ENCODE data around the gene ELOVL7.
"Not testable (repeated sequence)": the region's sequence is repeated elsewhere in the genome, so short reads cannot be mapped to it uniquely, and the experiment has no call there.

ELOVL7 gene

GRCh38 chr5:60727033-60727679 is 116.9 kb downstream of the ELOVL7 start:
- DNase-seq: no peak
- Mint-ChIP-seq H3K36me3 (ENCODE audit: low read depth) (no peaks in the 10 kb centered on the region), H3K27ac (no peak overlapping the region), H3K4me3 (no peak overlapping the region), H3K27me3 (peaks cover 7% of the 10 kb centered on the region), H3K9me3 (no peaks in the 10 kb centered on the region), H3K4me1 (no peaks in the 10 kb centered on the region)
- ATAC-seq: no peak

- no peaks in the 10 kb centered on the region for H3K4me1 Mint-ChIP-seq
- no peak for DNase-seq
- H3K27me3 Mint-ChIP-seq: peaks cover 8% of the 10 kb centered on the region
- no peak overlapping the region for H3K27ac Mint-ChIP-seq
- ATAC-seq: no peak
- no peak overlapping the region for H3K4me3 Mint-ChIP-seq
- no peaks in the 10 kb centered on the region for H3K36me3 Mint-ChIP-seq (ENCODE audit: low read depth)
- H3K9me3 Mint-ChIP-seq: no peaks in the 10 kb centered on the region
Observed at GRCh38 chr5:60724126-60724525, 119.9 kb downstream of the ELOVL7 start.

GRCh38 chr5:60722416-60722815 is 121.7 kb downstream of the ELOVL7 start:
- ATAC-seq: no peak
- H3K27me3 Mint-ChIP-seq: peaks cover 12% of the 10 kb centered on the region

GRCh38 chr5:60719329-60719728 is 124.7 kb downstream of the ELOVL7 start:
- no peak for ATAC-seq
- peaks cover 12% of the 10 kb centered on the region for H3K9me3 Mint-ChIP-seq
- H3K4me3 Mint-ChIP-seq: no peak overlapping the region

More at GRCh38 chr5:60722416-60722815, 121.7 kb downstream of the ELOVL7 start:
- Mint-ChIP-seq H3K27ac (no peak overlapping the region), H3K36me3 (ENCODE audit: low read depth) (no peaks in the 10 kb centered on the region), H3K9me3 (peaks cover 2% of the 10 kb centered on the region), H3K4me3 (no peak overlapping the region), H3K4me1 (no peaks in the 10 kb centered on the region)
- no peak for DNase-seq

GRCh38 chr5:60718166-60718892 is 125.7 kb downstream of the ELOVL7 start:
- H3K36me3 Mint-ChIP-seq (ENCODE audit: low read depth): no peaks in the 10 kb centered on the region
- ATAC-seq: no peak
- H3K27ac Mint-ChIP-seq: no peak overlapping the region
- no peak overlapping the region for H3K4me3 Mint-ChIP-seq
- peaks cover 26% of the 10 kb centered on the region for H3K27me3 Mint-ChIP-seq
- DNase-seq: no peak
- H3K9me3 Mint-ChIP-seq: peaks cover 14% of the 10 kb centered on the region
- H3K4me1 Mint-ChIP-seq: no peaks in the 10 kb centered on the region

More at GRCh38 chr5:60719329-60719728, 124.7 kb downstream of the ELOVL7 start:
- Mint-ChIP-seq H3K27ac (no peak overlapping the region), H3K36me3 (ENCODE audit: low read depth) (no peaks in the 10 kb centered on the region), H3K4me1 (no peaks in the 10 kb centered on the region), H3K27me3 (peaks cover 24% of the 10 kb centered on the region)
- no peak for DNase-seq

GRCh38 chr5:60715201-60715928 is 128.7 kb downstream of the ELOVL7 start:
- not testable (repeated sequence) for DNase-seq; H3K4me3 Mint-ChIP-seq; H3K36me3 Mint-ChIP-seq (ENCODE audit: low read depth); H3K27ac Mint-ChIP-seq; H3K4me1 Mint-ChIP-seq; ATAC-seq
- peaks cover 20% of the 10 kb centered on the region for H3K9me3 Mint-ChIP-seq
- H3K27me3 Mint-ChIP-seq: peaks cover 31% of the 10 kb centered on the region

GRCh38 chr5:60712950-60713349 is 131.1 kb downstream of the ELOVL7 start:
- DNase-seq (no peak), ATAC-seq (no peak)
- Mint-ChIP-seq H3K4me3 (no peak overlapping the region), H3K4me1 (no peaks in the 10 kb centered on the region), H3K9me3 (peaks cover 20% of the 10 kb centered on the region), H3K36me3 (ENCODE audit: low read depth) (peaks cover 1% of the 10 kb centered on the region), H3K27me3 (peaks cover 26% of the 10 kb centered on the region), H3K27ac (no peak overlapping the region)

GRCh38 chr5:60711892-60712291 is 132.2 kb downstream of the ELOVL7 start:
- not testable (repeated sequence) for H3K27ac Mint-ChIP-seq; H3K36me3 Mint-ChIP-seq (ENCODE audit: low read depth); H3K4me3 Mint-ChIP-seq; H3K4me1 Mint-ChIP-seq; ATAC-seq; DNase-seq
- Mint-ChIP-seq H3K9me3 (peaks cover 15% of the 10 kb centered on the region), H3K27me3 (peaks cover 21% of the 10 kb centered on the region)

- no peak overlapping the region for H3K27ac Mint-ChIP-seq
- DNase-seq (no peak), ATAC-seq (no peak)
- H3K27me3 Mint-ChIP-seq: peaks cover 15% of the 10 kb centered on the region
- peaks cover 15% of the 10 kb centered on the region for H3K9me3 Mint-ChIP-seq
- H3K4me1 Mint-ChIP-seq: no peaks in the 10 kb centered on the region
- H3K36me3 Mint-ChIP-seq (ENCODE audit: low read depth): peaks cover 1% of the 10 kb centered on the region
- no peak overlapping the region for H3K4me3 Mint-ChIP-seq
Observed at GRCh38 chr5:60710362-60710761, 133.7 kb downstream of the ELOVL7 start.

- H3K36me3 Mint-ChIP-seq (ENCODE audit: low read depth): no peaks in the 10 kb centered on the region
- peaks cover 8% of the 10 kb centered on the region for H3K27me3 Mint-ChIP-seq
- no peaks in the 10 kb centered on the region for H3K9me3 Mint-ChIP-seq
- no peak overlapping the region for H3K27ac Mint-ChIP-seq
- no peak overlapping the region for H3K4me3 Mint-ChIP-seq
- H3K4me1 Mint-ChIP-seq: peaks cover 10% of the 10 kb centered on the region
- DNase-seq (no peak), ATAC-seq (no peak)
Observed at GRCh38 chr5:60705144-60705543, 138.9 kb downstream of the ELOVL7 start.

- Mint-ChIP-seq H3K9me3 (no peaks in the 10 kb centered on the region), H3K27ac (no peak overlapping the region), H3K27me3 (peaks cover 8% of the 10 kb centered on the region), H3K36me3 (ENCODE audit: low read depth) (no peaks in the 10 kb centered on the region), H3K4me3 (no peak overlapping the region), H3K4me1 (peaks cover 12% of the 10 kb centered on the region)
- ATAC-seq (no peak), DNase-seq (no peak)
Observed at GRCh38 chr5:60703944-60704343, 140.1 kb downstream of the ELOVL7 start.

All from activated naive CD8-positive, alpha-beta T cell treated with anti-CD3 and anti-CD28 coated beads, Interleukin-2, amount 50 U/mL, for 24 hours (primary cell).